Lung (tissue), 12 donors: ENCODE measurements around the gene WNT4. TPM values are rescaled to one million over a fixed set of nuclear protein-coding genes. Genes with fewer than 3 reads are reported as not detected.

ENCODE experiments used
- ATAC-seq: fragments of 200-7000 bp; cut with Tn5 transposase; one replicate; pipeline ENCODE4 v1.9.1; 2020; ENCODE audit warnings: moderate number of reproducible peaks; ENCODE audit not compliant: insufficient read depth, low FRiP score
- DNase-seq, 3 donors: peaks; one replicate each; pipeline ENCODE4 v3.0.0-alpha.2; 2013 to 2017
- H3K27ac ChIP-seq, 2 donors: one replicate each; pipeline ENCODE4 v1.5.1; 2013; ENCODE audit warnings: mild to moderate bottlenecking in 2 of 2, moderate library complexity in 2 of 2, control low read depth in 1 of 2, inconsistent platforms in 1 of 2, low read depth in 1 of 2, low read length in 1 of 2
- H3K27me3 ChIP-seq, 3 donors: one replicate each; pipeline ENCODE4 v1.5.1; 2013; ENCODE audit warnings: low read length in 2 of 3; ENCODE audit not compliant: control insufficient read depth in 3 of 3, insufficient read depth in 3 of 3
- H3K36me3 ChIP-seq, 4 donors: one replicate each; pipeline ENCODE4 v1.5.1; 2013; ENCODE audit warnings: low read length in 4 of 4, mild to moderate bottlenecking in 1 of 4, moderate library complexity in 1 of 4; ENCODE audit not compliant: control insufficient read depth in 4 of 4, insufficient read depth in 4 of 4
- H3K4me1 ChIP-seq, 5 donors: one replicate each; pipeline ENCODE4 v1.5.1; 2013; ENCODE audit warnings: low read length in 5 of 5, mild to moderate bottlenecking in 2 of 5, moderate library complexity in 1 of 5; ENCODE audit not compliant: control insufficient read depth in 5 of 5, insufficient read depth in 5 of 5
- H3K4me3 ChIP-seq: one replicate; pipeline ENCODE4 v1.5.1; 2013; ENCODE audit warnings: mild to moderate bottlenecking, control low read depth, moderate library complexity
- H3K9ac ChIP-seq, 2 donors: one replicate each; pipeline ENCODE4 v1.5.1; 2013; ENCODE audit warnings: low read length in 2 of 2, control low read depth in 1 of 2; ENCODE audit not compliant: insufficient read depth in 1 of 2
- H3K9me3 ChIP-seq, 4 donors: one replicate each; pipeline ENCODE4 v1.5.1; 2013; ENCODE audit warnings: low read length in 3 of 4, mild to moderate bottlenecking in 1 of 4, moderate library complexity in 1 of 4; ENCODE audit not compliant: control insufficient read depth in 4 of 4, insufficient read depth in 3 of 4
- WGBS, 2 donors: extraction: QIAGEN DNeasy Blood & Tissue Kit; methylation state at CpG; one replicate each; pipeline ENCODE4 v1.1.7; 2013; 5-methylcytosine and 5-hydroxymethylcytosine counted together
- polyA plus RNA-seq, 2 donors: library from polyadenylated mRNA; stranded (reverse); fragments of 200-250 nt; gene quantifications; one replicate each; pipeline ENCODE4 v1.2.1, GENCODE V29; 2013
- total RNA-seq, 2 donors: library from RNA; depleted of rRNA in 1 of 2; stranded (reverse); fragments of >200 nt in 1 of 2; gene quantifications; one replicate each; pipeline ENCODE4 v1.2.1, GENCODE V29; 2014 to 2021
- TF ChIP-seq, protein P1 (sequence below): IDR thresholded peaks from 2 replicates; pipeline ENCODE4 v1.5.1; 2012; ENCODE audit warnings: mild to moderate bottlenecking; ENCODE audit errors: control extremely low read depth, extremely low read depth
- donor health status: control.
- donor health status: control.
- donor health status: Bipolar disorder and iron deficiency.
- donor health status: healthy.
- donor health status: DM: yes; HTN: yes; CAD: no.

WNT4 gene
- total and polyA plus RNA-seq, 4 donors: 0.94 to 4.2 (median 2.2) TPM

DNA sequence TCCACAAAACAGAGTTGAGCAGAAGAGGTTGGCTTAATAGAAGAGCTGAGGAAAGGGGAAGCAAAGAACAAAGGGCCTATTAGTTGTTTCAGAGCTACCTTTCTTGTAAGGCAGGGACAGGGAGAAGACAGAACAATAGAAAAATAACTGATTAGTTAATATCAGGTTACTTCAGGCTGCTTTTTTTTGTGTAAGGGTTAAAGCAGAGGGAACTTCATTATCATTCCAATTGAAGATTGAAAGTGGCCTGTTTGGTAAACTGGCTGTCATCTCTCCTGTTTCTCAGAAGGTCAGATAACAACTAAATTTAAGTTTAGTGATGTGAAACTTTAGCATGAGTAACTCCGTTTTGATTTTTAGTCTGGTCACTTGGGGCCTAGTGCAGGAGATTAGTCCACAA lies 68.1 kb downstream of the WNT4 start:
- Histone ChIP-seq H3K4me3 (no peak overlapping the region), H3K4me1 (peaks cover 14 to 33% (median 19%) of the 10 kb centered on the region in 5 donors), H3K27ac (no peak overlapping the region), H3K36me3 (peaks cover 2 to 12% (median 4%) of the 10 kb centered on the region in 4 donors), H3K9me3 (no peaks in the 10 kb centered on the region), H3K27me3 (no peaks in the 10 kb centered on the region), H3K9ac (no peak overlapping the region)
- DNase-seq (no peak), ATAC-seq (no peak)
- WGBS, 2 donors: 19 to 22% methylated on average over 1 of the region's 1 CpG
- TF ChIP-seq, protein P1, sequence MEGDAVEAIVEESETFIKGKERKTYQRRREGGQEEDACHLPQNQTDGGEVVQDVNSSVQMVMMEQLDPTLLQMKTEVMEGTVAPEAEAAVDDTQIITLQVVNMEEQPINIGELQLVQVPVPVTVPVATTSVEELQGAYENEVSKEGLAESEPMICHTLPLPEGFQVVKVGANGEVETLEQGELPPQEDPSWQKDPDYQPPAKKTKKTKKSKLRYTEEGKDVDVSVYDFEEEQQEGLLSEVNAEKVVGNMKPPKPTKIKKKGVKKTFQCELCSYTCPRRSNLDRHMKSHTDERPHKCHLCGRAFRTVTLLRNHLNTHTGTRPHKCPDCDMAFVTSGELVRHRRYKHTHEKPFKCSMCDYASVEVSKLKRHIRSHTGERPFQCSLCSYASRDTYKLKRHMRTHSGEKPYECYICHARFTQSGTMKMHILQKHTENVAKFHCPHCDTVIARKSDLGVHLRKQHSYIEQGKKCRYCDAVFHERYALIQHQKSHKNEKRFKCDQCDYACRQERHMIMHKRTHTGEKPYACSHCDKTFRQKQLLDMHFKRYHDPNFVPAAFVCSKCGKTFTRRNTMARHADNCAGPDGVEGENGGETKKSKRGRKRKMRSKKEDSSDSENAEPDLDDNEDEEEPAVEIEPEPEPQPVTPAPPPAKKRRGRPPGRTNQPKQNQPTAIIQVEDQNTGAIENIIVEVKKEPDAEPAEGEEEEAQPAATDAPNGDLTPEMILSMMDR: no peak

DNA sequence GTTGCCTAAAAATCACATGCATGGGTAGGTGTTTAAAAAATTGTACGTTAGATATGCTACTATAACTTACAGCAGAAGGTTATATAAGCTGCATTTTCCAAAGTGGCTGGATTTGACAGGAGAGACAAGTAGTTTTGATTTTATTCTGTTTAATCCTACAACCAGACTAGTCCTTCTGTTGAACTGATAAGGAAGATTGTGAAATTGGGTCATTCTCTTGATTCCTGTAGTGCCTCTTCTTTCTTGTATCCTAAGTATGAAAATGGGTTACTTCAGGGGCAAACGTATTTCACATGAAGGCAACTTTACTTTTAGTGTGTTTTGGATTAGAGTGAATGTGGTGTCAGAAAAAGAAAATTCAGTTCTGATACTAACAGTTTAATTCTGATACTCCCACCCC lies 71.4 kb downstream of the WNT4 start:
- WGBS, 2 donors: 50 to 61% methylated on average over 2 of the region's 2 CpGs
- H3K4me1 ChIP-seq: peaks cover 5 to 35% (median 20%) of the 10 kb centered on the region in 5 donors

More for the DNA sequence above, 71.4 kb downstream of the WNT4 start:
- Histone ChIP-seq H3K27me3 (no peaks in the 10 kb centered on the region), H3K9me3 (no peaks in the 10 kb centered on the region), H3K9ac (no peak overlapping the region), H3K27ac (no peak overlapping the region), H3K4me3 (no peak overlapping the region), H3K36me3 (peaks cover 0 to 8% (median 3%) of the 10 kb centered on the region in 4 donors)
- TF ChIP-seq, protein P1: no peak
- ATAC-seq (no peak), DNase-seq (no peak)

Other genes with a start within 250 kb of the WNT4 start
- 100 to 1,000 TPM; 180 to 335 TPM for gene HSPG2, start 205.8 kb downstream of the WNT4 start, total RNA-seq
- gene HSPG2, start 205.8 kb downstream of the WNT4 start, polyA plus RNA-seq: 100 to 1,000 TPM in 1 of 2 donors, 10 to 100 TPM in 1; 58.0 to 100 TPM
- gene CELA3B, start 166.1 kb downstream of the WNT4 start, total RNA-seq: 1 to 10 TPM in 1 of 2 donors, not detected in 1; 6.7 TPM
- gene CELA3B, start 166.1 kb downstream of the WNT4 start, polyA plus RNA-seq: under 1 TPM; 0.18 to 0.37 TPM
- gene CELA3A, start 141.4 kb downstream of the WNT4 start, total RNA-seq: 10 to 100 TPM in 1 of 2 donors, not detected in 1; 11.7 TPM
- under 1 TPM; 0.26 to 0.92 TPM for gene CELA3A, start 141.4 kb downstream of the WNT4 start, polyA plus RNA-seq
- gene CDC42, start 90.4 kb downstream of the WNT4 start, total RNA-seq: 100 to 1,000 TPM; 225 to 231 TPM
- gene CDC42, start 90.4 kb downstream of the WNT4 start, polyA plus RNA-seq: 100 to 1,000 TPM; 137 to 213 TPM